Activated T-cell treated with anti-CD3 and anti-CD28 coated beads, Interleukin-2, amount 50 U/mL, for 4 hours (primary cell): ENCODE results near the gene BRD7. TPM values are rescaled to one million over a fixed set of nuclear protein-coding genes. Genes with fewer than 3 reads are reported as not detected.

Experiments used
- ATAC-seq, 2 donors: fragments of 200-7000 bp; cut with Tn5 transposase; one replicate each; pipeline ENCODE4 v1.10.0; 2021
- DNase-seq: peaks from one replicate; pipeline ENCODE4 v3.0.0-alpha.2; 2020
- H3K27me3 Mint-ChIP-seq: one replicate; pipeline ENCODE4 v1.8.0; 2021; ENCODE audit warnings: low read depth, mixed read lengths
- H3K36me3 Mint-ChIP-seq: one replicate; pipeline ENCODE4 v1.8.0; 2022; ENCODE audit warnings: mixed read lengths; ENCODE audit not compliant: insufficient read depth
- H3K4me1 Mint-ChIP-seq: one replicate; pipeline ENCODE4 v1.8.0; 2021; ENCODE audit warnings: low read depth, mixed read lengths
- H3K4me3 Mint-ChIP-seq: one replicate; pipeline ENCODE4 v1.8.0; 2021; ENCODE audit warnings: mild to moderate bottlenecking, moderate library complexity, mixed read lengths
- H3K9me3 Mint-ChIP-seq: one replicate; pipeline ENCODE4 v1.8.0; 2021; ENCODE audit warnings: mixed read lengths
- total RNA-seq, 3 donors: library from RNA; stranded (reverse); gene quantifications; one replicate each; pipeline ENCODE4 v1.2.1, GENCODE V29; 2021

BRD7 gene
- total RNA-seq, 3 donors from 2014 or later: 87.1 to 91.1 (median 91.0) TPM

GRCh38 chr16:50293041-50293783 is 75.6 kb downstream of the BRD7 start:
- H3K36me3 Mint-ChIP-seq: peaks cover 19% of the 10 kb centered on the region
- H3K27me3 Mint-ChIP-seq: no peaks in the 10 kb centered on the region
- no peaks in the 10 kb centered on the region for H3K9me3 Mint-ChIP-seq
- DNase-seq (no peak), ATAC-seq (no peak)
- no peak overlapping the region for H3K4me3 Mint-ChIP-seq
- peaks cover 5% of the 10 kb centered on the region for H3K4me1 Mint-ChIP-seq

GRCh38 chr16:50292566-50292948 is 76.2 kb downstream of the BRD7 start:
- Mint-ChIP-seq H3K27me3 (no peaks in the 10 kb centered on the region), H3K4me1 (peaks cover 5% of the 10 kb centered on the region), H3K4me3 (no peak overlapping the region), H3K36me3 (peaks cover 21% of the 10 kb centered on the region), H3K9me3 (no peaks in the 10 kb centered on the region)
- ATAC-seq (no peak), DNase-seq (no peak)

- ATAC-seq (no peak), DNase-seq (no peak)
- peaks cover 21% of the 10 kb centered on the region for H3K36me3 Mint-ChIP-seq
- H3K9me3 Mint-ChIP-seq: no peaks in the 10 kb centered on the region
- H3K4me1 Mint-ChIP-seq: peaks cover 5% of the 10 kb centered on the region
- H3K27me3 Mint-ChIP-seq: no peaks in the 10 kb centered on the region
- H3K4me3 Mint-ChIP-seq: no peak overlapping the region
Measured at GRCh38 chr16:50291719-50292565, 76.8 kb downstream of the BRD7 start.

GRCh38 chr16:50290856-50291255 is 77.9 kb downstream of the BRD7 start:
- H3K36me3 Mint-ChIP-seq: peaks cover 26% of the 10 kb centered on the region
- no peaks in the 10 kb centered on the region for H3K27me3 Mint-ChIP-seq
- H3K9me3 Mint-ChIP-seq: no peaks in the 10 kb centered on the region
- H3K4me3 Mint-ChIP-seq: no peak overlapping the region
- peaks cover 8% of the 10 kb centered on the region for H3K4me1 Mint-ChIP-seq
- ATAC-seq (no peak), DNase-seq (no peak)

GRCh38 chr16:50289950-50290764 is 78.6 kb downstream of the BRD7 start:
- Mint-ChIP-seq H3K27me3 (no peaks in the 10 kb centered on the region), H3K36me3 (peaks cover 22% of the 10 kb centered on the region), H3K9me3 (no peaks in the 10 kb centered on the region), H3K4me1 (peaks cover 15% of the 10 kb centered on the region), H3K4me3 (no peak overlapping the region)
- ATAC-seq (no peak), DNase-seq (no peak)

GRCh38 chr16:50288920-50289319 is 79.9 kb downstream of the BRD7 start:
- Mint-ChIP-seq H3K4me3 (no peak overlapping the region), H3K4me1 (peaks cover 27% of the 10 kb centered on the region), H3K27me3 (no peaks in the 10 kb centered on the region), H3K36me3 (peaks cover 22% of the 10 kb centered on the region), H3K9me3 (no peaks in the 10 kb centered on the region)
- no peak for DNase-seq
- no peak for ATAC-seq

- DNase-seq (no peak), ATAC-seq (no peak)
- Mint-ChIP-seq H3K9me3 (no peaks in the 10 kb centered on the region), H3K36me3 (peaks cover 20% of the 10 kb centered on the region), H3K4me1 (peaks cover 36% of the 10 kb centered on the region), H3K4me3 (no peak overlapping the region), H3K27me3 (no peaks in the 10 kb centered on the region)
Measured at GRCh38 chr16:50288026-50288425, 80.8 kb downstream of the BRD7 start.

- Mint-ChIP-seq H3K27me3 (no peaks in the 10 kb centered on the region), H3K9me3 (no peaks in the 10 kb centered on the region), H3K4me1 (peaks cover 50% of the 10 kb centered on the region), H3K4me3 (no peak overlapping the region), H3K36me3 (peaks cover 17% of the 10 kb centered on the region)
- DNase-seq (no peak), ATAC-seq (no peak)
Measured at GRCh38 chr16:50286681-50287080, 82.1 kb downstream of the BRD7 start.

GRCh38 chr16:50285406-50286003 is 83.3 kb downstream of the BRD7 start:
- Mint-ChIP-seq H3K9me3 (no peaks in the 10 kb centered on the region), H3K36me3 (peaks cover 15% of the 10 kb centered on the region), H3K4me1 (peaks cover 59% of the 10 kb centered on the region), H3K27me3 (no peaks in the 10 kb centered on the region), H3K4me3 (no peak overlapping the region)
- no peak for ATAC-seq
- no peak for DNase-seq

GRCh38 chr16:50284131-50284911 is 84.5 kb downstream of the BRD7 start:
- Mint-ChIP-seq H3K9me3 (no peaks in the 10 kb centered on the region), H3K27me3 (no peaks in the 10 kb centered on the region), H3K4me1 (peaks cover 71% of the 10 kb centered on the region), H3K36me3 (peaks cover 18% of the 10 kb centered on the region), H3K4me3 (peak overlapping the region; percentile 38)
- peak in 1 of 2 donors; percentile 11 for ATAC-seq
- DNase-seq: no peak

GRCh38 chr16:50282955-50283631 is 85.7 kb downstream of the BRD7 start:
- Mint-ChIP-seq H3K9me3 (peaks cover 4% of the 10 kb centered on the region), H3K4me3 (no peak overlapping the region), H3K36me3 (peaks cover 13% of the 10 kb centered on the region), H3K4me1 (peaks cover 78% of the 10 kb centered on the region), H3K27me3 (no peaks in the 10 kb centered on the region)
- DNase-seq (no peak), ATAC-seq (no peak)

- Mint-ChIP-seq H3K36me3 (peaks cover 14% of the 10 kb centered on the region), H3K4me1 (peaks cover 88% of the 10 kb centered on the region), H3K27me3 (no peaks in the 10 kb centered on the region), H3K9me3 (peaks cover 4% of the 10 kb centered on the region), H3K4me3 (peak overlapping the region; percentile 62)
- ATAC-seq: peak; percentile 34 to 35
- peak; percentile 21 for DNase-seq
Measured at GRCh38 chr16:50282010-50282538, 86.7 kb downstream of the BRD7 start.
